Upper lobe of right lung (tissue), 1 donor: ENCODE measurements around the gene ILKAP. TPM values are rescaled to one million over a fixed set of nuclear protein-coding genes. Genes with fewer than 3 reads are reported as not detected.

ENCODE experiments used
- ATAC-seq: fragments of 200-7000 bp; cut with Tn5 transposase; one replicate; pipeline ENCODE4 v1.9.1; 2020; ENCODE audit warnings: mild to moderate bottlenecking, moderate library complexity
- DNase-seq: peaks from one replicate; pipeline ENCODE4 v3.0.0-alpha.2; 2020
- H3K27ac ChIP-seq: fragments of 200-600 bp; one replicate; pipeline ENCODE4 v1.8.0; 2022
- H3K27me3 ChIP-seq: fragments of 200-600 bp; one replicate; pipeline ENCODE4 v1.8.0; 2022; ENCODE audit warnings: mild to moderate bottlenecking
- H3K36me3 ChIP-seq: fragments of 200-600 bp; one replicate; pipeline ENCODE4 v1.8.0; 2022
- H3K4me1 ChIP-seq: fragments of 200-600 bp; one replicate; pipeline ENCODE4 v1.8.0; 2022
- H3K4me3 ChIP-seq: fragments of 200-600 bp; one replicate; pipeline ENCODE4 v1.8.0; 2022; ENCODE audit warnings: mild to moderate bottlenecking
- H3K9me3 ChIP-seq: fragments of 200-600 bp; one replicate; pipeline ENCODE4 v1.8.0; 2022
- intact Hi-C: fragments of 100-400 bp; cut with DNase I; formaldehyde crosslinking; loops from one replicate; pipeline ENCODE4 v1.11.0; 2022
- total RNA-seq: library from RNA; stranded (reverse); fragmentation: NEBNext Ultra II Directional; extraction: Animal tissue kit (Norgen Biotek cat#: 25700); gene quantifications from one replicate; pipeline ENCODE4 v1.2.1, GENCODE V29; 2021
- TF ChIP-seq, protein P1 (sequence below): fragments of 200-600 bp; IDR thresholded peaks from one replicate; pipeline ENCODE4 v1.8.0; 2022; ENCODE audit warnings: antibody characterized with exemption
- donor health status: DM: no; HTN: yes; CAD: no; lungs with severe emphysema.

ILKAP gene
- total RNA-seq, 1 donor from 2014 or later = 47.2 TPM

GRCh38 chr2:238226698-238227586, 23.4 kb upstream of the ILKAP start:
- TF ChIP-seq, protein P1, sequence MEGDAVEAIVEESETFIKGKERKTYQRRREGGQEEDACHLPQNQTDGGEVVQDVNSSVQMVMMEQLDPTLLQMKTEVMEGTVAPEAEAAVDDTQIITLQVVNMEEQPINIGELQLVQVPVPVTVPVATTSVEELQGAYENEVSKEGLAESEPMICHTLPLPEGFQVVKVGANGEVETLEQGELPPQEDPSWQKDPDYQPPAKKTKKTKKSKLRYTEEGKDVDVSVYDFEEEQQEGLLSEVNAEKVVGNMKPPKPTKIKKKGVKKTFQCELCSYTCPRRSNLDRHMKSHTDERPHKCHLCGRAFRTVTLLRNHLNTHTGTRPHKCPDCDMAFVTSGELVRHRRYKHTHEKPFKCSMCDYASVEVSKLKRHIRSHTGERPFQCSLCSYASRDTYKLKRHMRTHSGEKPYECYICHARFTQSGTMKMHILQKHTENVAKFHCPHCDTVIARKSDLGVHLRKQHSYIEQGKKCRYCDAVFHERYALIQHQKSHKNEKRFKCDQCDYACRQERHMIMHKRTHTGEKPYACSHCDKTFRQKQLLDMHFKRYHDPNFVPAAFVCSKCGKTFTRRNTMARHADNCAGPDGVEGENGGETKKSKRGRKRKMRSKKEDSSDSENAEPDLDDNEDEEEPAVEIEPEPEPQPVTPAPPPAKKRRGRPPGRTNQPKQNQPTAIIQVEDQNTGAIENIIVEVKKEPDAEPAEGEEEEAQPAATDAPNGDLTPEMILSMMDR = no peak
- no peaks in the 10 kb centered on the region for H3K9me3 ChIP-seq
- H3K4me3 ChIP-seq = no peak overlapping the region
- H3K27me3 ChIP-seq = no peaks in the 10 kb centered on the region
- intact Hi-C loops = no loop called here
- H3K4me1 ChIP-seq = peaks cover 9% of the 10 kb centered on the region
- no peak for DNase-seq
- H3K36me3 ChIP-seq = no peaks in the 10 kb centered on the region
- peak; percentile 60 for ATAC-seq
- H3K27ac ChIP-seq = no peak overlapping the region

- ATAC-seq (peak; percentile 14), DNase-seq (no peak)
- Histone ChIP-seq H3K36me3 (no peaks in the 10 kb centered on the region), H3K27me3 (no peaks in the 10 kb centered on the region), H3K27ac (no peak overlapping the region), H3K4me1 (peaks cover 3% of the 10 kb centered on the region), H3K9me3 (no peaks in the 10 kb centered on the region), H3K4me3 (no peak overlapping the region)
- TF ChIP-seq, protein P1 = no peak
- intact Hi-C loops = no loop called here
Observed at GRCh38 chr2:238225911-238226697, 22.6 kb upstream of the ILKAP start.

- H3K27ac ChIP-seq = no peak overlapping the region
- H3K4me3 ChIP-seq = no peak overlapping the region
- intact Hi-C loops = no loop called here
- H3K27me3 ChIP-seq = no peaks in the 10 kb centered on the region
- H3K4me1 ChIP-seq = no peaks in the 10 kb centered on the region
- no peaks in the 10 kb centered on the region for H3K36me3 ChIP-seq
- DNase-seq (no peak), ATAC-seq (no peak)
- no peaks in the 10 kb centered on the region for H3K9me3 ChIP-seq
- TF ChIP-seq, protein P1 = no peak
Observed at GRCh38 chr2:238225121-238225520, 21.6 kb upstream of the ILKAP start.

- intact Hi-C loops = no loop called here
- ATAC-seq (no peak), DNase-seq (no peak)
- Histone ChIP-seq H3K4me3 (no peak overlapping the region), H3K4me1 (no peaks in the 10 kb centered on the region), H3K27me3 (no peaks in the 10 kb centered on the region), H3K9me3 (no peaks in the 10 kb centered on the region), H3K27ac (no peak overlapping the region), H3K36me3 (no peaks in the 10 kb centered on the region)
- TF ChIP-seq, protein P1 = no peak
Observed at GRCh38 chr2:238224356-238225035, 21.0 kb upstream of the ILKAP start.

GRCh38 chr2:238220892-238221521, 17.5 kb upstream of the ILKAP start:
- intact Hi-C loops = no loop called here
- Histone ChIP-seq H3K36me3 (no peaks in the 10 kb centered on the region), H3K4me3 (peak overlapping the region; percentile 16), H3K4me1 (no peaks in the 10 kb centered on the region), H3K27me3 (no peaks in the 10 kb centered on the region), H3K27ac (no peak overlapping the region), H3K9me3 (no peaks in the 10 kb centered on the region)
- TF ChIP-seq, protein P1 = no peak
- DNase-seq = no peak
- ATAC-seq = peak; percentile 79
